GM18867 (cell line): ENCODE measurements around the gene CRAT.

ENCODE experiments used
- ATAC-seq: cut with Tn5 transposase; IDR thresholded peaks from one replicate; pipeline ENCODE4 v1.9.1; 2021; ENCODE audit warnings: mild to moderate bottlenecking, moderate library complexity; ENCODE audit not compliant: unreplicated experiment

Gene CRAT

GRCh38 chr9:129111528-129112151 lies 1.0 kb upstream of the CRAT start:
- peak; percentile 26 for ATAC-seq

- ATAC-seq = peak; percentile 4
Measured at GRCh38 chr9:129109952-129110739, 447 bp downstream of the CRAT start.

- no peak for ATAC-seq
Measured at GRCh38 chr9:129109537-129109903, 1.1 kb downstream of the CRAT start.

GRCh38 chr9:129108805-129109536 lies 1.6 kb downstream of the CRAT start:
- no peak for ATAC-seq

- no peak for ATAC-seq
Measured at GRCh38 chr9:129108083-129108804, 2.3 kb downstream of the CRAT start.

- ATAC-seq = no peak
Measured at GRCh38 chr9:129107651-129108050, 2.9 kb downstream of the CRAT start.

- no peak for ATAC-seq
Measured at GRCh38 chr9:129105857-129106694, 4.5 kb downstream of the CRAT start.

- no peak for ATAC-seq
Measured at GRCh38 chr9:129104051-129104450, 6.5 kb downstream of the CRAT start.

- ATAC-seq = no peak
Measured at GRCh38 chr9:129103595-129103965, 7.0 kb downstream of the CRAT start.

- ATAC-seq = no peak
Measured at GRCh38 chr9:129102791-129103594, 7.6 kb downstream of the CRAT start.

- ATAC-seq = no peak
Measured at GRCh38 chr9:129102095-129102525, 8.5 kb downstream of the CRAT start.

- ATAC-seq = no peak
Measured at GRCh38 chr9:129101279-129101678, 9.3 kb downstream of the CRAT start.

GRCh38 chr9:129100383-129101169 lies 10.0 kb downstream of the CRAT start:
- ATAC-seq = no peak

- no peak for ATAC-seq
Measured at GRCh38 chr9:129098328-129098727, 12.3 kb downstream of the CRAT start.

GRCh38 chr9:129097671-129098306 lies 12.8 kb downstream of the CRAT start:
- ATAC-seq = no peak

GRCh38 chr9:129095908-129096307 lies 14.7 kb downstream of the CRAT start:
- no peak for ATAC-seq

- no peak for ATAC-seq
Measured at GRCh38 chr9:129095170-129095667, 15.4 kb downstream of the CRAT start.
